Activated T-helper 1 cell treated with anti-CD3 and anti-CD28 coated beads, Interleukin-2, amount 50 U/mL, for 16 hours (primary cell): ENCODE data around the gene MTHFD2.
"Not testable (repeated sequence)": the region's sequence is repeated elsewhere in the genome, so short reads cannot be mapped to it uniquely, and the experiment has no call there.

ENCODE experiments used
- DNase-seq, 2 donors: peaks; one replicate each; pipeline ENCODE4 v3.0.0-alpha.2; 2020; ENCODE audit warnings: low read depth in 1 of 2, low spot score in 1 of 2

Gene MTHFD2

GRCh38 chr2:74198461-74199274, at the start of gene MTHFD2:
Gene MTHFD2 (plus strand): TSS chr2:74198615. CDS start chr2:74198642, 27 bp downstream.
- peak; percentile 78 to 85 for DNase-seq

- no peak for DNase-seq
These were observed 49.2 kb upstream of the MTHFD2 start for GRCh38 chr2:74149247-74149525.

GRCh38 chr2:74149570-74150319, 48.7 kb upstream of the MTHFD2 start:
- DNase-seq = no peak

GRCh38 chr2:74152954-74153353, 45.5 kb upstream of the MTHFD2 start:
- DNase-seq = no peak

GRCh38 chr2:74155830-74156229, 42.6 kb upstream of the MTHFD2 start:
- no peak for DNase-seq

- no peak for DNase-seq
These were observed 35.5 kb upstream of the MTHFD2 start for GRCh38 chr2:74162951-74163350.

- no peak for DNase-seq
These were observed 33.7 kb upstream of the MTHFD2 start for GRCh38 chr2:74164761-74165160.

- DNase-seq = no peak
These were observed 29.7 kb upstream of the MTHFD2 start for GRCh38 chr2:74168739-74169138.

- DNase-seq = no peak
These were observed 23.5 kb upstream of the MTHFD2 start for GRCh38 chr2:74174909-74175308.

- no peak for DNase-seq
These were observed 20.7 kb upstream of the MTHFD2 start for GRCh38 chr2:74177696-74178095.

- DNase-seq = peak; percentile 94 to 95
These were observed 20.0 kb upstream of the MTHFD2 start, which contains the start of gene MOB1A for GRCh38 chr2:74178211-74179062. Gene MOB1A (minus strand): TSS chr2:74178879. CDS start chr2:74178674, 205 bp downstream.

- DNase-seq = no peak
These were observed 19.2 kb upstream of the MTHFD2 start for GRCh38 chr2:74179063-74179865.

GRCh38 chr2:74181739-74182138, 16.7 kb upstream of the MTHFD2 start:
- no peak for DNase-seq

- no peak for DNase-seq
These were observed 14.5 kb upstream of the MTHFD2 start for GRCh38 chr2:74183878-74184277.

GRCh38 chr2:74186038-74186437, 12.4 kb upstream of the MTHFD2 start:
- DNase-seq = no peak

GRCh38 chr2:74186706-74187105, 11.7 kb upstream of the MTHFD2 start:
- DNase-seq = not testable (repeated sequence)

GRCh38 chr2:74188018-74188601, 10.3 kb upstream of the MTHFD2 start:
- DNase-seq = no peak

- no peak for DNase-seq
These were observed 9.7 kb upstream of the MTHFD2 start for GRCh38 chr2:74188696-74189095.

- no peak for DNase-seq
These were observed 6.6 kb upstream of the MTHFD2 start for GRCh38 chr2:74191596-74192380.

- DNase-seq = no peak
These were observed 3.6 kb upstream of the MTHFD2 start for GRCh38 chr2:74194799-74195198.
